ENCODE data around the gene SLC22A2.

The SLC22A2 gene

DNA sequence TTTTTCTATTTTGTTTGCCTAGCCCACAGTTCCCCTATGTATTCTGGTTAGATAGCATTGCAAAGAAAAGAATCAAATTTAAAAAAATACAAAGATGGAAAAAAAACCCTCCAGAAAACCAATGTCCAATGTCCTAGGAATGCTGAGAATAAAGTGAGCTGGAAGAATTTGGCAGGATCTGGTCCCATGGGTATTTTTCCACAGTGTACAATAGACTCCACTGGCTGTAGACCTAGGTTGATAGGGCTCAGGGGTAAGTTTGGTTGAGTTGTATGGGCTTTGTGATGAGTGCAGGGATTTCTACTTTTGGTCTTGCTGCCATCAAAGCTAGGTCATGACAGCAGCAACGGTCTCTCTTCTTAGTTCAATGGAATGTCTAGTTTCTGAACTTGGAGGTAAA lies 41.5 kb downstream of the SLC22A2 start:
- Histone ChIP-seq H3K27ac (ENCODE audit: low read depth, low read length) (no peak overlapping the region), H3K36me3 (ENCODE audit: control insufficient read depth in 1 of 2, insufficient read depth in 2 of 2, low read length in 2 of 2) (peaks cover 0 to 2% of the 10 kb centered on the region in 2 experiments), H3K4ac (ENCODE audit: low read depth, low read length) (no peak overlapping the region), H3K79me2 (ENCODE audit: control insufficient read depth, insufficient read depth, low read length, poor library complexity) (no peaks in the 10 kb centered on the region), H3K4me1 (ENCODE audit: control insufficient read depth in 1 of 2, insufficient read depth in 2 of 2, low read length in 2 of 2) (no peaks in the 10 kb centered on the region), H4K91ac (ENCODE audit: low read depth, low read length) (no peak overlapping the region), H3K79me1 (ENCODE audit: low read length) (no peaks in the 10 kb centered on the region), H3K4me3 (ENCODE audit: low read depth, low read length) (no peak overlapping the region), H2BK5ac (ENCODE audit: low read depth, low read length, poor library complexity) (no peak overlapping the region), H4K8ac (ENCODE audit: low read depth, low read length) (no peak overlapping the region), H2BK120ac (ENCODE audit: insufficient read depth, low read length, poor library complexity) (no peak overlapping the region), H3K27me3 (ENCODE audit: insufficient read depth, low read length) (no peaks in the 10 kb centered on the region), H3K14ac (ENCODE audit: low read length) (no peak overlapping the region), H4K12ac (ENCODE audit: low read depth, low read length) (no peak overlapping the region), H3K23ac (ENCODE audit: low read length) (no peak overlapping the region), H2AK5ac (ENCODE audit: low read length) (no peak overlapping the region), H3K9me3 (ENCODE audit: insufficient read depth, low read depth, low read length) (peaks cover 8% of the 10 kb centered on the region), H2AFZ (ENCODE audit: insufficient read depth, low read length, poor library complexity) (no peak overlapping the region), H3K4me2 (ENCODE audit: low read length) (no peak overlapping the region), H3K18ac (ENCODE audit: low read length) (no peak overlapping the region), H2BK12ac (ENCODE audit: low read length) (no peak overlapping the region), H3K9ac (ENCODE audit: low read length) (no peak overlapping the region)
- DNase-seq, result no peak
- WGBS (ENCODE audit: extremely low coverage, insufficient coverage, insufficient read length), result no CpG with 5 or more reads among the region's 1 CpG

- no peak overlapping the region for H4K8ac ChIP-seq (ENCODE audit: low read depth, low read length)
- H3K18ac ChIP-seq (ENCODE audit: low read length), result no peak overlapping the region
- H2BK5ac ChIP-seq (ENCODE audit: low read depth, low read length, poor library complexity), result no peak overlapping the region
- H2AFZ ChIP-seq (ENCODE audit: insufficient read depth, low read length, poor library complexity), result no peak overlapping the region
- H3K9ac ChIP-seq (ENCODE audit: low read length), result no peak overlapping the region
- H3K79me2 ChIP-seq (ENCODE audit: control insufficient read depth, insufficient read depth, low read length, poor library complexity), result no peaks in the 10 kb centered on the region
- H2AK5ac ChIP-seq (ENCODE audit: low read length), result no peak overlapping the region
- no peak for DNase-seq
- peaks cover 0 to 2% of the 10 kb centered on the region in 2 experiments for H3K36me3 ChIP-seq (ENCODE audit: control insufficient read depth in 1 of 2, insufficient read depth in 2 of 2, low read length in 2 of 2)
- H4K91ac ChIP-seq (ENCODE audit: low read depth, low read length), result no peak overlapping the region
- no peak overlapping the region for H4K12ac ChIP-seq (ENCODE audit: low read depth, low read length)
- no peaks in the 10 kb centered on the region for H3K4me1 ChIP-seq (ENCODE audit: control insufficient read depth in 1 of 2, insufficient read depth in 2 of 2, low read length in 2 of 2)
- H3K4ac ChIP-seq (ENCODE audit: low read depth, low read length), result no peak overlapping the region
- WGBS (ENCODE audit: extremely low coverage, insufficient coverage, insufficient read length), result no CpG with 5 or more reads among the region's 3 CpGs
- peaks cover 8% of the 10 kb centered on the region for H3K9me3 ChIP-seq (ENCODE audit: insufficient read depth, low read depth, low read length)
- H3K14ac ChIP-seq (ENCODE audit: low read length), result no peak overlapping the region
- no peak overlapping the region for H3K4me3 ChIP-seq (ENCODE audit: low read depth, low read length)
- no peaks in the 10 kb centered on the region for H3K27me3 ChIP-seq (ENCODE audit: insufficient read depth, low read length)
- no peak overlapping the region for H3K4me2 ChIP-seq (ENCODE audit: low read length)
- H2BK120ac ChIP-seq (ENCODE audit: insufficient read depth, low read length, poor library complexity), result no peak overlapping the region
- H3K27ac ChIP-seq (ENCODE audit: low read depth, low read length), result no peak overlapping the region
- no peak overlapping the region for H2BK12ac ChIP-seq (ENCODE audit: low read length)
- no peak overlapping the region for H3K23ac ChIP-seq (ENCODE audit: low read length)
- no peaks in the 10 kb centered on the region for H3K79me1 ChIP-seq (ENCODE audit: low read length)
These were observed 43.4 kb downstream of the SLC22A2 start for GRCh38 chr6:160215232-160215631.

DNA sequence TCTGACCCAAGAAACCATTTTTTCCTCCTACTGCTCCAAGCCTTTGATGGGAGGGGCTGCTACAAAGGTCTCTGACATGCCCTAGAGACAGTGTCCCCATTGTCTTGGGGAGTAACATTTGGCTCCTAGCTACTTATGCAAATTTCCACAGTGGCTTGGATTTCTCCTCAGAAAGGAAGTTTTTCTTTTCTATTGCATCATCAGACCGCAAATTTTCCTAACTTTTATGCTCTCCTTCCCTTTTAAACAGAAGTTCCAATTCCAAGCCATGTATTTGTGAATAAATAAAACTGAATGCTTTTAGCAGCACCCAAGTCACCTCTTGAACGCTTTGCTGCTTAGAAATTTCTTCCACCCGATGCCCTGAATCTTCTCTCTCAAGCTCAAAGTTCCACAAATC lies 51.0 kb downstream of the SLC22A2 start:
- Histone ChIP-seq H3K27ac (ENCODE audit: low read depth, low read length) (no peak overlapping the region), H3K14ac (ENCODE audit: low read length) (no peak overlapping the region), H3K4ac (ENCODE audit: low read depth, low read length) (no peak overlapping the region), H2AFZ (ENCODE audit: insufficient read depth, low read length, poor library complexity) (no peak overlapping the region), H3K79me1 (ENCODE audit: low read length) (no peaks in the 10 kb centered on the region), H3K4me2 (ENCODE audit: low read length) (no peak overlapping the region), H3K79me2 (ENCODE audit: control insufficient read depth, insufficient read depth, low read length, poor library complexity) (no peaks in the 10 kb centered on the region), H4K12ac (ENCODE audit: low read depth, low read length) (no peak overlapping the region), H3K36me3 (ENCODE audit: control insufficient read depth in 1 of 2, insufficient read depth in 2 of 2, low read length in 2 of 2) (no peaks in the 10 kb centered on the region), H3K4me3 (ENCODE audit: low read depth, low read length) (no peak overlapping the region), H2BK120ac (ENCODE audit: insufficient read depth, low read length, poor library complexity) (no peak overlapping the region), H2AK5ac (ENCODE audit: low read length) (no peak overlapping the region), H3K18ac (ENCODE audit: low read length) (no peak overlapping the region), H3K9ac (ENCODE audit: low read length) (no peak overlapping the region), H4K8ac (ENCODE audit: low read depth, low read length) (no peak overlapping the region), H4K91ac (ENCODE audit: low read depth, low read length) (no peak overlapping the region), H2BK5ac (ENCODE audit: low read depth, low read length, poor library complexity) (no peak overlapping the region), H3K27me3 (ENCODE audit: insufficient read depth, low read length) (no peaks in the 10 kb centered on the region), H2BK12ac (ENCODE audit: low read length) (no peak overlapping the region), H3K9me3 (ENCODE audit: insufficient read depth, low read depth, low read length) (peaks cover 3% of the 10 kb centered on the region), H3K4me1 (ENCODE audit: control insufficient read depth in 1 of 2, insufficient read depth in 2 of 2, low read length in 2 of 2) (no peaks in the 10 kb centered on the region), H3K23ac (ENCODE audit: low read length) (no peak overlapping the region)
- no CpG with 5 or more reads among the region's 3 CpGs for WGBS (ENCODE audit: extremely low coverage, insufficient coverage, insufficient read length)
- no peak for DNase-seq

DNA sequence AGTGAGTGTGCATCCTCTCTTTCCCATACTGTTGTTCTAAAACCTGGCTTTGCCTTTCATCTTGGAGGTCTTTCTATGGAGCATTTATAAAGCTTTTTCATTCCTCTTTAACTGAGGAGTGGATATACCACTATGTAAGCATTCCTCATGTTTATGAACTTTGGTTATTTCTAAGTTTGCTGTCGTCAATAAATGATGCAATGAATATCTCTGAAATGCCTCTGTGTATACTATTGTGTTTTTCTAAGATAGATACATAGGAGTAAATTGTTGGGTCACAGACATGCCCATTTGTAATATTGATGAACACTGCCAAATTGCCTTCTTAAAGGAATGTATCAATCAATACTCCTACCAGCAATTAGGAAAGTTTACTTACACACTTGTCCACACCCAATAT lies 53.9 kb downstream of the SLC22A2 start:
- Histone ChIP-seq H2BK12ac (ENCODE audit: low read length) (no peak overlapping the region), H2AFZ (ENCODE audit: insufficient read depth, low read length, poor library complexity) (no peak overlapping the region), H3K4me2 (ENCODE audit: low read length) (no peak overlapping the region), H3K4ac (ENCODE audit: low read depth, low read length) (no peak overlapping the region), H3K27ac (ENCODE audit: low read depth, low read length) (no peak overlapping the region), H3K9me3 (ENCODE audit: insufficient read depth, low read depth, low read length) (peaks cover 4% of the 10 kb centered on the region), H2BK120ac (ENCODE audit: insufficient read depth, low read length, poor library complexity) (no peak overlapping the region), H2BK5ac (ENCODE audit: low read depth, low read length, poor library complexity) (no peak overlapping the region), H3K18ac (ENCODE audit: low read length) (no peak overlapping the region), H4K8ac (ENCODE audit: low read depth, low read length) (no peak overlapping the region), H2AK5ac (ENCODE audit: low read length) (no peak overlapping the region), H3K9ac (ENCODE audit: low read length) (no peak overlapping the region), H3K36me3 (ENCODE audit: control insufficient read depth in 1 of 2, insufficient read depth in 2 of 2, low read length in 2 of 2) (no peaks in the 10 kb centered on the region), H4K91ac (ENCODE audit: low read depth, low read length) (no peak overlapping the region), H3K79me2 (ENCODE audit: control insufficient read depth, insufficient read depth, low read length, poor library complexity) (no peaks in the 10 kb centered on the region), H3K4me1 (ENCODE audit: control insufficient read depth in 1 of 2, insufficient read depth in 2 of 2, low read length in 2 of 2) (peaks cover 0 to 6% of the 10 kb centered on the region in 2 experiments), H3K23ac (ENCODE audit: low read length) (no peak overlapping the region), H3K79me1 (ENCODE audit: low read length) (no peaks in the 10 kb centered on the region), H3K27me3 (ENCODE audit: insufficient read depth, low read length) (no peaks in the 10 kb centered on the region), H3K4me3 (ENCODE audit: low read depth, low read length) (no peak overlapping the region), H4K12ac (ENCODE audit: low read depth, low read length) (no peak overlapping the region), H3K14ac (ENCODE audit: low read length) (no peak overlapping the region)
- no peak for DNase-seq
- WGBS (ENCODE audit: extremely low coverage, insufficient coverage, insufficient read length), result no CpG with 5 or more reads among the region's 1 CpG
